HG03442 (cell line): ENCODE data around the gene RANBP9.
A peak's percentile ranks its signal among the peaks of the same experiment; 100 is the strongest.

Experiments
- ATAC-seq: cut with Tn5 transposase; IDR thresholded peaks from one replicate; pipeline ENCODE4 v1.9.1; 2021; ENCODE audit warnings: mild to moderate bottlenecking, moderate library complexity; ENCODE audit not compliant: unreplicated experiment

Gene RANBP9

DNA sequence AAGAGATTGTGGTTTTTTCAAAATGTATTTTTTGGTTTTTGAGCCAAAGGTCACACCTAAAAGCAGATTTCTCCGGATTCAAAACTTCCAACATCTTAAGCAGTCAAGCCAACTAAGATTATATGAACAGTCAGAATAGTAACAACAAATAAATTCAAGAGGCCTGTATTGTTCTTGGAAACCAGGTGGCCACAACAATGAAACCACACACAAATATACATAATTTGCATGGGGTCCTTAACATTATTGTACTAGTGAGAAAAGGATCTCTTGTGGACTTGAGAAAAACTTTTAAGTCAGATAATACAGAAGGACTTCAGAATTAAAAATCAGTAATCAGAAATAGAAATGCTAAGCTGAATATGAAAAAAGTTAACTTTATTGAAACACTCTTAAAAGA, 55.9 kb downstream of the RANBP9 start:
- no peak for ATAC-seq

DNA sequence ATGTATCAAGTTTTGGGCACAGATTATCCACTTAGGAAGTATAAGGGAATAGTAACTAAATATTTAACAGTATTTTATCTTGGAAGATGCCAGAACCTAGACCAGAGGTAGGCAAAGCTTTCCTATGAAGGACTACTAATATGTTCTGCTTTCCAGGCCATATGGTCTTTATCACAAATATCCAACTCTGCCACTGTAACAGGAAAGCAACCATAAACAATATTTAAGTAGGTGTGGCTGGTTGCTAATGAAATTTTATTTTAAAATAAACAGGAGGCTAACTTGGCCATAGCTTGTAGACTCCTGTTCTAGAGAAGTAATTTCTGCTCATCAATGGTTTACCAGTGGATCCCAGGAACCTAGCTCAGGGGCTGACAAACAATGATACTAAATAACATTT, 57.1 kb downstream of the RANBP9 start:
- ATAC-seq: no peak

DNA sequence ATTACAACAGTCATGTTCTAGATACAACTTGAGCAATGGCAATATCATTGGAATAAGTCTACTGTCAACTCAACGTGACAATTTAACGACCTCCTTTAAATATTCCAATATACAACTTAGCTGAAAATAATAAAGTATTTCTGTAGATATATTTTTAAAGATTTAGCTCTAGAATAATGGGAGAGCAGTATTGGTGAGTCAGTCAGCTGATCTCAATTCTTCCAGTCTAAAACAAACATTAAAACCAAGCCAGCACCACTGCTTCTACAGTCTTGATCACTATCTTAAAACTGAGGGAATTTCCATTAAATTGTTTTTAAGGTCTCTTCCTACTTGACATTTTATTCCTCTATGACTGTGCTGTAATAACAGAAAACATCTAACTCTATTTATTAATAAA, 58.3 kb downstream of the RANBP9 start:
- ATAC-seq: no peak

GRCh38 chr6:13649393-13649792, 62.2 kb downstream of the RANBP9 start:
- no peak for ATAC-seq

DNA sequence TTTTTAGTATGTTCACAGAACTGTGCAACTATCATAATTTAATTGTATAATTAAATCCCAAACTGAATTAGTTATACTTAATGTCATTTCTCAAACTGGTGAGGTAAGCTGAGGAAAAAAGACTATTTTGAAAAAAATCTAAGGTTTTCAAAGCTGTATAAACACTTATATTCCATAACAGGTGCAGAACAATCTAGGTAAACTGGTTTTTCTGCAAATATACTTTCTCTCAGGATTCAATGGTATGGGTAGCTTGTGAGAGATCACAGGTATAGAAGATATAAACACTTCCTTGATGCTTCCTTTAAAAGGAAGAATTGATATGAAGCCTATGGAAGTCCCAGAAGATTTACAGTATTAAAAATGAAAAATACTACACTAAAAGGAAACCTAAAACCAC, 62.8 kb downstream of the RANBP9 start:
- no peak for ATAC-seq

DNA sequence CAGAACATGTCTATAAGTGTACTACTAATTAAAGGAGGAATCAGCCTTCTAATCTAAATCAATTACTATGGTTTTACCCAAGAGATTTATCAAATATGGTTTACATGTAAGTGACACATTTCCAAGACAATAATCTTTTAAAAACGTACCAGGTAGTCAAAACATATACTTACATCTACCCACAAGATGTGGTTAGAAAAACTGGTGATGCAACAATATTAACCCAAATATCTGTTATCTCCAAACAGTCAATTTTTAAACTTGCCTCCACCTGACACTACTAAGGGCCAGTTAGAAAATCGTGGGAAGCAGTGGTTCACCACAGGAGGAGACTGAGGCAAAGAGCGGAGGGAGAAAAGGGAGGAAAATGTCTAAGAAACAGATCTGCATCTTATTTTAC, 68.5 kb downstream of the RANBP9 start:
- ATAC-seq: no peak

DNA sequence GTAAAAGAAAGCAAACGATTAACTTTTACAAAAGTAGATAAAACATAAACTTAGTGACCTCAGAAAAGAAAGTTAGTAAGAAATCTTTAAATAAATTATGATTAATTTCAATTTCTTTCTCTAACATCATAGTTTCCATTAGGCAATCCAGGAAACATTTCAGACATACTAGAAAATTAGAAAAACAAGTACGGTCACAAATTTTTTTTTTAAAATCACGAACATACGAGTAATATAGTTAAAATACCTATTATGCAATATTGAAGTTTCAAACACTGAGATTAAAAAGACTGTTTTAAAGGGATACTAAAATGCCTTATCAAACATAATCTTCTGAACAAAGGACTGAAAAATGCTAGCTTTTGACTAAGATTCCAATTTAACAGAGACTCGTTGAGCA, 70.3 kb downstream of the RANBP9 start:
- ATAC-seq: no peak

DNA sequence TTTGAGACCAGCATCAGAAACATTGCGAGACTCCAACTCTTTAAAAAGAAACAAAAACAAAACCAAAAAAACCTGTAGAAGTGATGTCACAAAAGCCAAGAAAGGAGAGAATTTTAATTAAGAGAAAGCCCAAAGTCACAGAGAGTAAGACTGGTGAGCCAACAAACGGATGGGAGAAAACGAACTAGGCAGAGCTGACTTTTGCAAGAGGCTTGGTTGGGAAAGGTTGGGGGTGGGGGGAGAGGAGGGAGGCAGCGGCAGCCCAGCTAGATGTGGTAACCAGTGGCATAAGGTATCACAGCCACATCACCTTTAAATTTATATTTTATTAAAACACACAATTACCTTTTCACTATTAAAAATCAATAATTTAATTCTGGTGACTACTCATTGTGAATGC, 73.0 kb downstream of the RANBP9 start:
- no peak for ATAC-seq

DNA sequence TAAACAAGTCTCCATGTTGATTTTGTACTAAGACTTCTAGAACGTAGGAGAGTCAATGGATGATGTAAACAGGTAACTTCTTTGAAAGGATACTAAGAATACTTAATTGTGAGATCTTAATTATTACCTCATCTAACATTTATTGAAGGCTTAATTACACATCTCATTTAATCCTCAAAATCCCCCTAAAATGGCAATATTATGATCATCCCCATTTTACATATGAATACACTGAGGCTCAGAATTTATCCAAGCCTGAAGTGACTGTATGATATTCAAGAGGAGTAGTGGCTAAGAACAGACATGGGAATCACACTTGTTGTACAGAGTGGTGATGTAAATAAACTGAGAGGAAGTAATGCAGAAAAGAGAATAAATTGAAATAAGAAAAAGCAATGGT, 73.6 kb downstream of the RANBP9 start:
- ATAC-seq: no peak

- no peak for ATAC-seq
Observed at GRCh38 chr6:13635948-13636658, 75.5 kb downstream of the RANBP9 start.

GRCh38 chr6:13633343-13633742, 78.3 kb downstream of the RANBP9 start:
- no peak for ATAC-seq

- ATAC-seq: no peak
Observed at GRCh38 chr6:13630499-13630898, 81.1 kb downstream of the RANBP9 start.

GRCh38 chr6:13629459-13630116, 82.0 kb downstream of the RANBP9 start:
- no peak for ATAC-seq

DNA sequence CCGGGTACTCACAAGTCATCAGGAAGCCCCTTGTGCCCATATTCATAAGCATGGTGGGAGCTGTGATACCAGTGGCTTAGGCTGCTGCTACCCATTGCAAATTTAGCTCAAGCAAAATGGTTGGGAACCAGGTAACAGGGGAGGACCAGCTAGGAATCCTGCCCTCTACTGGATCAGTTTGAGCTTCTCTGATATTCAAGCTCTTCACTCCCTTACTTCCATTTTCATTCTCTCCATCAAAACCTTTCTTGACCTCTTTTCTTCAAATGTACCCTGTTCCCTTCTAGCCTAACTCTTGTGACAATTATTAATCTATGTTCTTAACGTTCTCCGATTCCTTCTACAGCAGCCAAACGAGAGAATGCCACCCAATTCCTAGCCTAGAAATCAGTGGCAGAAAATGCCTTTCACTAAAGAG, 86.8 kb downstream of the RANBP9 start:
- ATAC-seq: no peak

GRCh38 chr6:13617066-13617465, 94.6 kb downstream of the RANBP9 start:
- no peak for ATAC-seq

- no peak for ATAC-seq
Observed at GRCh38 chr6:13615792-13616120, 95.9 kb downstream of the RANBP9 start.

DNA sequence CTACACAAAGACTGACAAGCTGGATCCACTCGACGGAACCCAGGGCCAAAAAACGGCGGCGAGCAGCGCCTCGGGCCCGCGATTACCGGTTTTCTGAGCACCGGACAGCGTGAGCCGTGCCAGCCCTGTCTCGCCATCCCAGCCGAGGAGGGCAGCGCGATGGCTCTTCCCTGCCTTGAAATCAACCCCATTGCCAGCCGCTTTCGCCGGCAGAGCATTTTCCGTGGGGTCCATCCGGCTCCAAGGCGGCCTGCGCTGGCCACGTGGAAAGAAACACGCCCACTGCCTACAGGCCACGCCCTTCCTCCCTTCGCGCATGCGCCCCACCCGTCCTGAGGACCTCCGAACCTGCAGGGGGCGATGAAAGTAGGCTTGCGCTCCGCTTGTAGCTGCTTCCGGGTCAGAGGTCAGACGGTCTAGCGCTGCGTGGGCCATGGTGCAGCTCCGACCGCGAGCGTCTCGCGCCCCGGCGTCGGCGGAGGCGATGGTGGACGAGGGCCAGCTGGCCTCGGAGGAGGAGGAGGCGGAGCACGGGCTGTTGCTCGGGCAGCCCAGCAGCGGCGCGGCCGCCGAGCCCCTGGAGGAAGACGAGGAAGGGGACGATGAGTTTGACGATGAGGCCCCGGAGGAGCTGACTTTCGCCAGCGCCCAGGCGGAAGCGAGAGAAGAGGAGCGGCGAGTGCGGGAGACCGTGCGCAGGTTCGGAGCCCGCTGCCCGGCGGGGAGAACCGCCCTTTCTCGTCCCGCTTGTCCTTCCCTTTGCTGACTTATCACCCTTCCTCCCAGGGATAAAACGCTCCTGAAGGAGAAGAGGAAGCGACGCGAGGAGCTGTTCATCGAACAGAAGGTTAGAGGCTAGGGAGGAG, 96.5 kb downstream of the RANBP9 start, which contains the start of gene NOL7:
Gene NOL7, plus strand, starts transcription at position 410 of the 866 bp plus-strand sequence. Its CDS starts 24 bp downstream, at position 434.
- peak; percentile 87 for ATAC-seq

DNA sequence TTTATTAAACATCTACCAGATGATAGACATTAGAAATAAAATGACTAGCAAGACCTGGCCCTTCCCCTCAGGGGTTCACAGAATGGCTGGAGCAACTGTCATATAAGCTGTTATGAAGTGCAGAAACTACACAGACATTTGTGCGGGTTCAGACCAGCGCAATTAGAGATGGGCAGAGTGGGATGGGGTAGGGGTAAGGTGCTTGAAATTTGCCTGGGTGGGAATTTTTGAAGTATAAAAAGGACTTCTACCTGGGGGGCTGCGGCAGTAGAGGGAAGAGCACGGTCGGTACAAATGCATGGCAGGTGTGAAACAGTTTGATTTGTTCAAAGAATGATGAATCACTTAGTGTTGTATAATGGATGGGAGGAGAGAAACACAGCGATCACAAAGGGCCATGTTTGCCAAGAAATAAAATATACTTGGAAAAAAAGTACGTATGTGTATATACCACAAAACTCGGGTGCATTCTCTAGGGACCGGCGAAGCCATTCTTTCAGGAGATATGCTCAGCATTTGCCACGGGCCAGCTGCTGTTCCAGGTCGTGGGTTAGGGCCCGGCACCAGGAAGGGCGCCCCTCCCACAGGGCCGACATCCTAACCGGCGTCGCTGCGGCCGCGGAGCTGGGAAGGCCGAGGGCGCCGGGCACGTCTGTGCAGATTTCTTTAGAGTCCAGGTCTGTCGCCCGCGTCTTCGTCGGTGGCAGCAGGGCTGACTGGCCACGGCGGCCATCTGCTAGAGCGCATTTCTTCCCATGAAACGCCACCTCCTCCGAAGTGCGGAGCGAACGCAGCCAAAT, 97.3 kb downstream of the RANBP9 start:
- ATAC-seq: peak; percentile 17

- no peak for ATAC-seq
Observed at GRCh38 chr6:13613029-13613594, 98.5 kb downstream of the RANBP9 start.

DNA sequence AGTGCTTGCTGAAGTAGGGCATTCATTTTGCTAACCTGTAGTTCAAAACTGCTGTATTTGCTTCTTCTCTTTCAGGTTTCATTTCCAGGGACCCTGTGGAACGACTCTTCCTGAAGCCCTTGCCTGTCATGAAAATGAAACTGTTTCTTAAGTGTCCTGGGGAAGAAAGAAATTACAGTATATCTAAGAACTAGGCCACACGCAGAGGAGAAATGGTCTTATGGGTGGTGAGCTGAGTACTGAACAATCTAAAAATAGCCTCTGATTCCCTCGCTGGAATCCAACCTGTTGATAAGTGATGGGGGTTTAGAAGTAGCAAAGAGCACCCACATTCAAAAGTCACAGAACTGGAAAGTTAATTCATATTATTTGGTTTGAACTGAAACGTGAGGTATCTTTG, 99.9 kb downstream of the RANBP9 start:
- no peak for ATAC-seq

- no peak for ATAC-seq
Observed at GRCh38 chr6:13605634-13606033, 106.0 kb downstream of the RANBP9 start.
